ENCODE measurements around the gene DNAJC27. TPM values are rescaled to one million over a fixed set of nuclear protein-coding genes. Genes with fewer than 3 reads are reported as not detected.

Gene DNAJC27
- polyA plus RNA-seq, 1 of the 3 experiments (the other 2 are of a cell fraction) = 2.4 TPM

- Histone ChIP-seq H3K9me3 (no peaks in the 10 kb centered on the region), H3F3A (replicated peaks; ENCODE audit: insufficient read depth) (peaks cover 6% of the 10 kb centered on the region), H3K27me3 (ENCODE audit: insufficient read depth) (no peaks in the 10 kb centered on the region), H3K4me3 (ENCODE audit: low read depth in 2 of 2, low read length in 1 of 2) (peak overlapping the region; percentile 66 to 73), H3K27ac (ENCODE audit: low read depth in 2 of 2, low read length in 1 of 2) (peak overlapping the region in 1 of 2 experiments; percentile 1; a peak in 2 of 4 replicates), H3K79me2 (ENCODE audit: insufficient read depth) (peaks cover 8% of the 10 kb centered on the region; the same call in 1 of the 2 replicates), H2AFZ (ENCODE audit: low read depth) (peak overlapping the region; percentile 92; the same call in 1 of the 2 replicates), H3K36me3 (replicated peaks in 1 of 2; ENCODE audit: control insufficient read depth in 1 of 2, insufficient read depth in 2 of 2, low read length in 1 of 2) (no peaks in the 10 kb centered on the region), H3K4me1 (ENCODE audit: control insufficient read depth in 1 of 2, insufficient read depth in 2 of 2, low read depth in 1 of 2, low read length in 1 of 2) (peaks cover 0 to 27% of the 10 kb centered on the region in 2 experiments; a peak in 1 of 4 replicates), H3K9me2 (no peaks in the 10 kb centered on the region), H3K9ac (peak overlapping the region; percentile 66), H3K4me2 (peak overlapping the region; percentile 94), H4K20me1 (ENCODE audit: insufficient read depth) (no peaks in the 10 kb centered on the region)
- POLR2A ChIA-PET = interaction anchor here (1.0 kb wide), 1 partner anchor 10 kb away, joined by 6 read pairs; no protein-coding TSS in a partner anchor
- TF ChIP-seq IRF3 (IDR thresholded peaks at IDR 0.05; ENCODE audit: low read depth, low read length) (no peak), CHD2 (IDR thresholded peaks at IDR 0.05; ENCODE audit: low read length, partially characterized antibody) (no peak), JUND (IDR thresholded peaks at IDR 0.05) (no peak), GATA2 (CRISPR knock-in tag; IDR thresholded peaks at IDR 0.05) (no peak), NFIC (IDR thresholded peaks at IDR 0.05; ENCODE audit: borderline replicate concordance) (no peak), TAF1 (IDR thresholded peaks at IDR 0.05; ENCODE audit: borderline replicate concordance, low read depth, low read length) (no peak), TEAD4 (IDR thresholded peaks at IDR 0.05; ENCODE audit: borderline replicate concordance, insufficient read depth) (no peak), EP300 (IDR thresholded peaks at IDR 0.05; ENCODE audit: borderline replicate concordance in 1 of 2, low read depth in 1 of 2, low read length in 1 of 2) (no peak), ZBTB33 (IDR thresholded peaks at IDR 0.05; ENCODE audit: borderline replicate concordance, low read depth) (no peak), FOXJ3 (CRISPR knock-in tag; IDR thresholded peaks at IDR 0.05) (no peak), SIN3A (IDR thresholded peaks at IDR 0.05; ENCODE audit: borderline replicate concordance, low read depth, low read length) (no peak), POLR2AphosphoS5 (IDR thresholded peaks at IDR 0.05; ENCODE audit: low read depth, low read length) (no peak), GABPA (IDR thresholded peaks at IDR 0.05; ENCODE audit: low read depth) (no peak), RFX5 (IDR thresholded peaks at IDR 0.05; ENCODE audit: low read length) (no peak), EZH2phosphoT487 (IDR thresholded peaks at IDR 0.05; ENCODE audit: borderline replicate concordance, low read depth) (no peak), FOSL2 (IDR thresholded peaks at IDR 0.05; ENCODE audit: borderline replicate concordance, low read depth) (no peak), MXI1 (IDR thresholded peaks at IDR 0.05; ENCODE audit: low read depth, low read length) (no peak)
- TF ChIP-seq, protein P1, sequence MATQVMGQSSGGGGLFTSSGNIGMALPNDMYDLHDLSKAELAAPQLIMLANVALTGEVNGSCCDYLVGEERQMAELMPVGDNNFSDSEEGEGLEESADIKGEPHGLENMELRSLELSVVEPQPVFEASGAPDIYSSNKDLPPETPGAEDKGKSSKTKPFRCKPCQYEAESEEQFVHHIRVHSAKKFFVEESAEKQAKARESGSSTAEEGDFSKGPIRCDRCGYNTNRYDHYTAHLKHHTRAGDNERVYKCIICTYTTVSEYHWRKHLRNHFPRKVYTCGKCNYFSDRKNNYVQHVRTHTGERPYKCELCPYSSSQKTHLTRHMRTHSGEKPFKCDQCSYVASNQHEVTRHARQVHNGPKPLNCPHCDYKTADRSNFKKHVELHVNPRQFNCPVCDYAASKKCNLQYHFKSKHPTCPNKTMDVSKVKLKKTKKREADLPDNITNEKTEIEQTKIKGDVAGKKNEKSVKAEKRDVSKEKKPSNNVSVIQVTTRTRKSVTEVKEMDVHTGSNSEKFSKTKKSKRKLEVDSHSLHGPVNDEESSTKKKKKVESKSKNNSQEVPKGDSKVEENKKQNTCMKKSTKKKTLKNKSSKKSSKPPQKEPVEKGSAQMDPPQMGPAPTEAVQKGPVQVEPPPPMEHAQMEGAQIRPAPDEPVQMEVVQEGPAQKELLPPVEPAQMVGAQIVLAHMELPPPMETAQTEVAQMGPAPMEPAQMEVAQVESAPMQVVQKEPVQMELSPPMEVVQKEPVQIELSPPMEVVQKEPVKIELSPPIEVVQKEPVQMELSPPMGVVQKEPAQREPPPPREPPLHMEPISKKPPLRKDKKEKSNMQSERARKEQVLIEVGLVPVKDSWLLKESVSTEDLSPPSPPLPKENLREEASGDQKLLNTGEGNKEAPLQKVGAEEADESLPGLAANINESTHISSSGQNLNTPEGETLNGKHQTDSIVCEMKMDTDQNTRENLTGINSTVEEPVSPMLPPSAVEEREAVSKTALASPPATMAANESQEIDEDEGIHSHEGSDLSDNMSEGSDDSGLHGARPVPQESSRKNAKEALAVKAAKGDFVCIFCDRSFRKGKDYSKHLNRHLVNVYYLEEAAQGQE (IDR thresholded peaks at IDR 0.05; ENCODE audit: low read depth, low read length) = no peak
- TF ChIP-seq, protein P2, sequence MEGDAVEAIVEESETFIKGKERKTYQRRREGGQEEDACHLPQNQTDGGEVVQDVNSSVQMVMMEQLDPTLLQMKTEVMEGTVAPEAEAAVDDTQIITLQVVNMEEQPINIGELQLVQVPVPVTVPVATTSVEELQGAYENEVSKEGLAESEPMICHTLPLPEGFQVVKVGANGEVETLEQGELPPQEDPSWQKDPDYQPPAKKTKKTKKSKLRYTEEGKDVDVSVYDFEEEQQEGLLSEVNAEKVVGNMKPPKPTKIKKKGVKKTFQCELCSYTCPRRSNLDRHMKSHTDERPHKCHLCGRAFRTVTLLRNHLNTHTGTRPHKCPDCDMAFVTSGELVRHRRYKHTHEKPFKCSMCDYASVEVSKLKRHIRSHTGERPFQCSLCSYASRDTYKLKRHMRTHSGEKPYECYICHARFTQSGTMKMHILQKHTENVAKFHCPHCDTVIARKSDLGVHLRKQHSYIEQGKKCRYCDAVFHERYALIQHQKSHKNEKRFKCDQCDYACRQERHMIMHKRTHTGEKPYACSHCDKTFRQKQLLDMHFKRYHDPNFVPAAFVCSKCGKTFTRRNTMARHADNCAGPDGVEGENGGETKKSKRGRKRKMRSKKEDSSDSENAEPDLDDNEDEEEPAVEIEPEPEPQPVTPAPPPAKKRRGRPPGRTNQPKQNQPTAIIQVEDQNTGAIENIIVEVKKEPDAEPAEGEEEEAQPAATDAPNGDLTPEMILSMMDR (IDR thresholded peaks at IDR 0.05) = no peak
- CTCF ChIA-PET = interaction anchor here (1.1 to 3.1 kb wide), 4 partner anchors 9 to 210 kb away, joined by 3 to 11 read pairs (median 4); no protein-coding TSS in a partner anchor
- 4% methylated on average over 11 of the region's 76 CpGs for WGBS (ENCODE audit: low lambda C conversion rate)
- peak; percentile 94 for DNase-seq
Measured at GRCh38 chr2:24919506-24920097, 52.2 kb downstream of the DNAJC27 start.
